WTC11 (cell line): Measurements from ENCODE around the gene OTUD3.

ENCODE experiments used
- ATF1 ChIP-seq: sonication (generic); formaldehyde crosslinking; IDR thresholded peaks from 2 replicates; pipeline ENCODE4 v1.8.1; 2023; ENCODE audit warnings: mild to moderate bottlenecking, moderate library complexity, missing genetic modification reagents
- ATF6 ChIP-seq: sonication (generic); formaldehyde crosslinking; IDR thresholded peaks from 2 replicates; pipeline ENCODE4 v1.8.1; 2023; ENCODE audit warnings: mild to moderate bottlenecking, missing genetic modification reagents
- CREB1 ChIP-seq: sonication (generic); formaldehyde crosslinking; IDR thresholded peaks from 2 replicates; pipeline ENCODE4 v1.8.0; 2023; ENCODE audit warnings: mild to moderate bottlenecking, missing genetic modification reagents
- CREM ChIP-seq: sonication (generic); formaldehyde crosslinking; IDR thresholded peaks from 2 replicates; pipeline ENCODE4 v1.8.1; 2022; ENCODE audit warnings: mild to moderate bottlenecking, missing genetic modification reagents, moderate library complexity
- ELF4 ChIP-seq: sonication (generic); formaldehyde crosslinking; IDR thresholded peaks from 2 replicates; pipeline ENCODE4 v1.8.1; 2022; ENCODE audit warnings: low read depth, mild to moderate bottlenecking, moderate library complexity, missing genetic modification reagents
- IRF2 ChIP-seq: sonication (generic); formaldehyde crosslinking; IDR thresholded peaks from 2 replicates; pipeline ENCODE4 v1.8.0; 2022; ENCODE audit warnings: low read depth, missing genetic modification reagents, borderline replicate concordance
- NFATC4 ChIP-seq: fragments of 250-450 bp; sonication (Bioruptor Pico); IDR thresholded peaks from 2 replicates; pipeline ENCODE4 v1.9.0; 2021; ENCODE audit warnings: mild to moderate bottlenecking
- USF2 ChIP-seq: sonication (generic); formaldehyde crosslinking; IDR thresholded peaks from 2 replicates; pipeline ENCODE4 v1.8.1; 2023; ENCODE audit warnings: mild to moderate bottlenecking, missing genetic modification reagents, moderate library complexity
- TF ChIP-seq, protein P1 (sequence below): fragments of 200-600 bp; IDR thresholded peaks from 2 replicates; pipeline ENCODE4 v1.8.0; 2022; ENCODE audit warnings: antibody characterized with exemption
- TF ChIP-seq, protein P2 (sequence below): fragments of 250-450 bp; sonication (Bioruptor Pico); IDR thresholded peaks from 2 replicates; pipeline ENCODE4 v2.1.2; 2022; ENCODE audit warnings: mild to moderate bottlenecking, moderate library complexity
- TF ChIP-seq, protein P3 (sequence below): sonication (generic); formaldehyde crosslinking; IDR thresholded peaks from 2 replicates; pipeline ENCODE4 v1.8.0; 2022; ENCODE audit warnings: mild to moderate bottlenecking, missing genetic modification reagents
- TF ChIP-seq, protein P4 (sequence below): sonication (generic); formaldehyde crosslinking; IDR thresholded peaks from 2 replicates; pipeline ENCODE4 v1.8.1; 2022; ENCODE audit warnings: missing genetic modification reagents, borderline replicate concordance

- TF ChIP-seq, protein P1, sequence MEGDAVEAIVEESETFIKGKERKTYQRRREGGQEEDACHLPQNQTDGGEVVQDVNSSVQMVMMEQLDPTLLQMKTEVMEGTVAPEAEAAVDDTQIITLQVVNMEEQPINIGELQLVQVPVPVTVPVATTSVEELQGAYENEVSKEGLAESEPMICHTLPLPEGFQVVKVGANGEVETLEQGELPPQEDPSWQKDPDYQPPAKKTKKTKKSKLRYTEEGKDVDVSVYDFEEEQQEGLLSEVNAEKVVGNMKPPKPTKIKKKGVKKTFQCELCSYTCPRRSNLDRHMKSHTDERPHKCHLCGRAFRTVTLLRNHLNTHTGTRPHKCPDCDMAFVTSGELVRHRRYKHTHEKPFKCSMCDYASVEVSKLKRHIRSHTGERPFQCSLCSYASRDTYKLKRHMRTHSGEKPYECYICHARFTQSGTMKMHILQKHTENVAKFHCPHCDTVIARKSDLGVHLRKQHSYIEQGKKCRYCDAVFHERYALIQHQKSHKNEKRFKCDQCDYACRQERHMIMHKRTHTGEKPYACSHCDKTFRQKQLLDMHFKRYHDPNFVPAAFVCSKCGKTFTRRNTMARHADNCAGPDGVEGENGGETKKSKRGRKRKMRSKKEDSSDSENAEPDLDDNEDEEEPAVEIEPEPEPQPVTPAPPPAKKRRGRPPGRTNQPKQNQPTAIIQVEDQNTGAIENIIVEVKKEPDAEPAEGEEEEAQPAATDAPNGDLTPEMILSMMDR: no peak
- TF ChIP-seq IRF2 (no peak), ATF6 (CRISPR knock-in tag) (no peak), USF2 (CRISPR knock-in tag) (no peak), CREM (CRISPR knock-in tag) (no peak), ELF4 (CRISPR knock-in tag) (no peak), CREB1 (no peak), ATF1 (CRISPR knock-in tag) (no peak), NFATC4 (CRISPR knock-in tag) (no peak)
- TF ChIP-seq, protein P2, sequence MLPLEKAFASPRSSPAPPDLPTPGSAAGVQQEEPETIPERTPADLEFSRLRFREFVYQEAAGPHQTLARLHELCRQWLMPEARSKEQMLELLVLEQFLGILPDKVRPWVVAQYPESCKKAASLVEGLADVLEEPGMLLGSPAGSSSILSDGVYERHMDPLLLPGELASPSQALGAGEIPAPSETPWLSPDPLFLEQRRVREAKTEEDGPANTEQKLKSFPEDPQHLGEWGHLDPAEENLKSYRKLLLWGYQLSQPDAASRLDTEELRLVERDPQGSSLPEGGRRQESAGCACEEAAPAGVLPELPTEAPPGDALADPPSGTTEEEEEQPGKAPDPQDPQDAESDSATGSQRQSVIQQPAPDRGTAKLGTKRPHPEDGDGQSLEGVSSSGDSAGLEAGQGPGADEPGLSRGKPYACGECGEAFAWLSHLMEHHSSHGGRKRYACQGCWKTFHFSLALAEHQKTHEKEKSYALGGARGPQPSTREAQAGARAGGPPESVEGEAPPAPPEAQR (CRISPR knock-in tag): no peak
- TF ChIP-seq, protein P3, sequence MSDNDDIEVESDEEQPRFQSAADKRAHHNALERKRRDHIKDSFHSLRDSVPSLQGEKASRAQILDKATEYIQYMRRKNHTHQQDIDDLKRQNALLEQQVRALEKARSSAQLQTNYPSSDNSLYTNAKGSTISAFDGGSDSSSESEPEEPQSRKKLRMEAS (CRISPR knock-in tag): no peak
- TF ChIP-seq, protein P4, sequence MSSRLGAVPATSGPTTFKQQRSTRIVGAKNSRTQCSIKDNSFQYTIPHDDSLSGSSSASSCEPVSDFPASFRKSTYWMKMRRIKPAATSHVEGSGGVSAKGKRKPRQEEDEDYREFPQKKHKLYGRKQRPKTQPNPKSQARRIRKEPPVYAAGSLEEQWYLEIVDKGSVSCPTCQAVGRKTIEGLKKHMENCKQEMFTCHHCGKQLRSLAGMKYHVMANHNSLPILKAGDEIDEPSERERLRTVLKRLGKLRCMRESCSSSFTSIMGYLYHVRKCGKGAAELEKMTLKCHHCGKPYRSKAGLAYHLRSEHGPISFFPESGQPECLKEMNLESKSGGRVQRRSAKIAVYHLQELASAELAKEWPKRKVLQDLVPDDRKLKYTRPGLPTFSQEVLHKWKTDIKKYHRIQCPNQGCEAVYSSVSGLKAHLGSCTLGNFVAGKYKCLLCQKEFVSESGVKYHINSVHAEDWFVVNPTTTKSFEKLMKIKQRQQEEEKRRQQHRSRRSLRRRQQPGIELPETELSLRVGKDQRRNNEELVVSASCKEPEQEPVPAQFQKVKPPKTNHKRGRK: no peak
These were observed 2.5 kb upstream of the OTUD3 start for GRCh38 chr1:19879661-19880060.
